ENCODE data around the gene TGM3. TPM values are rescaled to one million over a fixed set of nuclear protein-coding genes. Genes with fewer than 3 reads are reported as not detected.

The TGM3 gene
- total and polyA plus RNA-seq, 2 experiments from 2014 or later: 0.08 TPM; not detected in 1

- no peak overlapping the region for H2AFZ ChIP-seq
- DNase-seq (ENCODE audit: low spot score) (no peak), ATAC-seq (no peak)
- Mint-ChIP-seq H3K4me3 (no peak overlapping the region), H3K27ac (no peak overlapping the region), H3K36me3 (ENCODE audit: low read depth) (no peaks in the 10 kb centered on the region), H3K9me3 (peaks cover 2% of the 10 kb centered on the region; the same call in 1 of the 3 replicates), H3K4me1 (no peaks in the 10 kb centered on the region), H3K27me3 (ENCODE audit: insufficient read depth, low read depth, poor library complexity) (no peaks in the 10 kb centered on the region)
- no peak overlapping the region for H3K4me3 ChIP-seq
- H3K9me2 ChIP-seq (ENCODE audit: insufficient read depth): no peaks in the 10 kb centered on the region
- H3K27ac ChIP-seq (ENCODE audit: low read depth): no peak overlapping the region
- TF ChIP-seq STAT1 (IDR thresholded peaks at IDR 0.05; ENCODE audit: unreplicated experiment) (no peak), NANOG (IDR thresholded peaks at IDR 0.05; ENCODE audit: borderline replicate concordance) (no peak), ZNF331 (CRISPR knock-in tag; IDR thresholded peaks at IDR 0.05; ENCODE audit: low read depth) (no peak), REST (IDR thresholded peaks at IDR 0.05; ENCODE audit: unreplicated experiment) (no peak), JUNB (IDR thresholded peaks at IDR 0.05; ENCODE audit: unreplicated experiment) (no peak), ZNF462 (CRISPR knock-in tag; IDR thresholded peaks at IDR 0.05) (no peak), CREB1 (CRISPR knock-in tag; IDR thresholded peaks at IDR 0.05; ENCODE audit: low read depth) (no peak), EZH2phosphoT487 (IDR thresholded peaks at IDR 0.05; ENCODE audit: unreplicated experiment) (no peak), CTCF (conservative IDR thresholded peaks at IDR 0.05; ENCODE audit: low read depth in 2 of 2) (no peak), ZNF114 (CRISPR knock-in tag; IDR thresholded peaks at IDR 0.05) (no peak), ETS1 (IDR thresholded peaks at IDR 0.05) (no peak)
- H3F3A ChIP-seq (replicated peaks; ENCODE audit: low read depth): no peaks in the 10 kb centered on the region
- H3K36me3 ChIP-seq (ENCODE audit: insufficient read depth): no peaks in the 10 kb centered on the region
- no peaks in the 10 kb centered on the region for H3K27me3 ChIP-seq (ENCODE audit: insufficient read depth)
- no peak overlapping the region for H3K4me2 ChIP-seq
- no peaks in the 10 kb centered on the region for H3K4me1 ChIP-seq (ENCODE audit: insufficient read depth)
- no peaks in the 10 kb centered on the region for H3K79me2 ChIP-seq (replicated peaks; ENCODE audit: insufficient read depth)
- no peaks in the 10 kb centered on the region for H4K20me1 ChIP-seq (replicated peaks; ENCODE audit: insufficient read depth)
Observed at GRCh38 chr20:2276015-2276414, 19.8 kb upstream of the TGM3 start.
